Glomerular visceral epithelial cell (primary cell): Measurements from ENCODE around the gene ADRA2B.

ENCODE experiments used
- DNase-seq: peaks from one replicate; pipeline ENCODE4 v3.0.0-alpha.2; 2016; ENCODE audit errors: extremely low spot score

The ADRA2B gene

GRCh38 chr2:96137321-96138178 lies 21.2 kb upstream of the ADRA2B start:
- no peak for DNase-seq

GRCh38 chr2:96136129-96136720 lies 19.9 kb upstream of the ADRA2B start:
- no peak for DNase-seq

- DNase-seq, result no peak
These were observed 19.2 kb upstream of the ADRA2B start for GRCh38 chr2:96135621-96136020.

DNA sequence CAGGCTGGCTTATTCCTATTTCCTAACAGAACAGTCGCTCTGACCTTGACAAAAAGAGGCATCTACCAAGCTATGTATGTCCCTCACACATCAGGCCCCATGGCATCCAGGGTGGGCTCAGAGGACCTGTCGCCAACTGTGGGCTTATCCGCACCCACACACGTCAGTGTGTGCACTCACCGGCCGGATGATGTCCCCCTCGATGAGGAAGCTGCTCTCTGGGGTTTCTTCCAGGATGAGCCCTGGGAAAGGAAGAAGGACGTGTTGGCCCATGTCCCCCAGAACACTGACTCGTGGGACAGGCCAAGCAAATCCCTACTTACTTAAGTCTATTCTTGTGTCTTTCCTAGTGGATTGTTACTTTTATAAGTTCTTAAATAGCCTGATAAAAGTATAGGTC lies 18.8 kb upstream of the ADRA2B start:
- DNase-seq, result no peak

DNA sequence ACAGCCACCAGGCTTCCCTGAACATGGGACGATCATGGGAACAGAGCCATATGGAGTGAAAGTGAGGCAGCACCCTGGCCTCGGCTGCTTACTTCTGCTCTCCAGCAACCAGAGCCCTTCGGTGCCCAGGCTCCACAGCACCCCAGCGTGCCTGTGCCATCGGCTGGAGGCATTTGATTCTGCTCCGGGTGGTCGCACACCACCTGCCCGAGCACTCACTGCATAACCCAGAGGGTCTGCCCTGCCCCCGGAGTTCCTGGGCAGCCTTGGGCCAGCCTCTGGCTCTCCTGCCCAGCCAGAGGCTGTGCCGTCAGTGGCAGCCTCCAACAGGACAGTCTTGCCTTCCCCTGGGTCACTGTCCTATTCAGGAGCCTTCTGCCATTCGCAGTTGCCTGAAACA lies 18.1 kb upstream of the ADRA2B start:
- DNase-seq, result no peak

DNA sequence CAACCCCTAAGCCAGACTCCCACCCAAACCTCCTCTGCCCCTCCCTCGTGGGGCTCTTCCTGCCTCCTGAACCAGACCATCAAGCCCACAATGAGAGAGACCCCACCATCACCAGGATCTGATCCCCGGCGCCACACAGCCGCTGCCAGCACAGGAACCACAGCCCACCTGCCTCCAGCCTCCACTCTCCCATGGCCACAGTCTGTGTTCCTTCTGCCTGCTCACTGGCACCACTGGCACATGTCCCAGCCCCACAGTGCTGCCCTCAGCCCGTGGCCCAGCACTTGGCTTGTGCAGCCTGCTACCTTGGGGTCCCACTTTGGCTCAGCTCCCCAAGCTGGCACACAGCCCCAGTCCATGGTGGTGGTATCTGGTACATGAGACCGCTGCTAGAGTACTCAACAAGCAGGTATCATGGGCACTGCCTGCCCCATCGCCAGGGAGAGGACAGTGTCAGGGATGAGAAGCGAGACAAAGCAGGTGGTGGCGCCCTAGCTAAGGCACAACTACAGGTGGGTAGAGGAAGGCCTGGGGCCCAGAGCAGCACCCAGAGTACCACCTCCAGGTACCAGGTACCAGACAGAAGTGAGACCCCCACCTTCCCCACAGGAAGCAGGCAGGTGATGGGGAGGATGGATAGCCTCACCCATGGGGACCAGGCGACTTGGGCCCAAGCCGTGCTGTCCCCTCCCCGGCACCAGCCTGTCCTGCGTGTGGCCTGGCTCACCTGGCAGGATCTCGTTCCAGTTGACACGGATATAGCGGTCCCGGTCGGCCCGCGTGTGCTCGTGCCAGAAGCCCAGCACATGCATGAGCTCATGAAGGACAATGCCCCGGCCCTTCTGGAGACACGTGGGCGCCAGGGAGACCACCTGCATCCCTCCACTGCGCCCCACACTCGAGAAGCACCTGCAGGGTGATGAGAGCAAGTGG lies 15.7 kb upstream of the ADRA2B start:
- DNase-seq, result no peak

GRCh38 chr2:96131152-96131812 lies 14.9 kb upstream of the ADRA2B start:
- no peak for DNase-seq

DNA sequence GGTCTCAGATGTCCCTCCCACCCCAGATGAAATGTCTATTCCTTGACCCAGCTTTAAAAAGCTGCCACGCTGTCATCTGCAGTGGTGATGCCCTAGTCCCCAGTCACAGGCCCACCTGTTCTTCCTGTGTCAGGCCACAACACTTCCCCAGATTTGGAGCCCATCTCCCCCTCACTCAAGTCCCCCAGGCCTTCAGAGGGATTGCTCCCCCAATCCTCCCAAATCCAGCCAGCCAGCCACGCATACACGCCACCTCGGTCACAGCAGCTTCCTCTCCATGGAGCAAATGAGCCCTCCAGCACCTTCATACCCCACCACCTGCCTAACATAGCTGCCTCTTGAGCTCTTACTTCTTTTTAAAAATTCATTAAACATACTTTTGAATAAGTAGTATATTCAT lies 14.1 kb upstream of the ADRA2B start:
- no peak for DNase-seq

DNA sequence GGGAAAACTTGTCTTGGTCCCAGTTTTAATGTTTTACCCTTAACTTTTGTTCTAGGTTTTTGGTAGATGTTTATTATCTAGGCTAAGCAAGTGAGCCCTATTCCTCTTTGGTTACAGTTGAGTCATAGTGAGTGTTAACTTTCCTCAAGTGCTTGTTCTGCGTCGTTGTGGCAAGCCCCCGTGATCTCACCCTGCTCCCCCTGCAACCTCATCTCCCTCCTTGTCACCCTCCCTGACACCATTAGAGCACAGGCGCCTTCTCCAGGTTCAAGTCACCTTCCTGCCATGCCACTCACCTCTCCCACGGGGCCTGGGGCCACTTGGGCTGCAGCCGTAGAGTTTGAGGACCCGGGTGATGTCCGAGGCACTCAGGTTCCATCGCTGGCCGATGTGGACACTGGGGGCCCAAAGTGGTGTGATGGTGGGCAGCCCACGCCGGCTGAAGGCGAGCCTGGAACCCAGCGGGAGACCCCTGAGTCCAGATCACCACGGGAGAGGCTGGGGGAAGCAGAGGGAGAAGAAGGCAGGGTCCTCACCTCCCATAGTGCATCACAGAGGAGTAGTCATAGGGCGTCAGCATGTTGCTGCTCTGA lies 13.3 kb upstream of the ADRA2B start:
- DNase-seq, result no peak

DNA sequence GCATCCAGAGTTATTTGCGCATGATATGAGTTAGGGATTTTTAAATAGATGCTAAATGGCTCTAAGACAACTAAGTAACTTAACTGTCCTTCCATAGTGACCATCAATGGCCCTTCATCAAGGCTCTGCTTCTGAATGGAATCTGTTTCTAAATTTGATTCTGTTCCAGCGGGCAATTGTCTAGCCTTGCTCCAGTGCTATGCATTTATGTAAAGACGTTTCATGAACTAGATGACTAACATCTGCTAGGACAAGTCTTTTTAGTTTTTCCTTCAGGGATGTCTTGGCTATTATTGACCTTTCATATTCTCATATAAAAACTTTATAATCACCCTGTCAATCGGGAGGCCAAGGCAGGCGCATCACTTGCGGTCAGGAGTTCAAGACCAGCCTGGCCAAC lies 12.1 kb upstream of the ADRA2B start:
- no peak for DNase-seq

GRCh38 chr2:96124406-96125265 lies 8.3 kb upstream of the ADRA2B start:
- no peak for DNase-seq

- DNase-seq, result no peak
These were observed 7.6 kb upstream of the ADRA2B start for GRCh38 chr2:96123936-96124335.

DNA sequence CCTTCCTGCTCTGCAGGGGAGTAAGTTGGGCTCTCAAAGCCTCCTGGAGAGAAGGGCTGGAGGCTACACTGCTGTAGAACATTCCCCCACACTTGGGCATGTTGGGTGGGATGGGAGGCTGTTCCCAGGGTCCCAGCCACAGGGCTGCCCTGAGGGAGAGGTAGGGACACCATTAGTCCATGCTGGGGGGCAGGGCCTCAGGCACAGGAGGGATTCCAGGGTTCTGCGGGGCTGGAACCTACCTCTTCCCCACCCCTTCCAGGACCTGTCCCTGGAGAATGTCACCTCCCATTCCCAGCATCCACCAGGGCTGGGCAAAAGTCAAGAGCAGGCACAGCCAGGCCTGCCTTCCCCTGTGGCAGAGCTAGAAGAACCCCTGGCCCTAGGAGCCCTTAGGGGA lies 6.9 kb upstream of the ADRA2B start:
- no peak for DNase-seq

GRCh38 chr2:96122391-96122790 lies 6.0 kb upstream of the ADRA2B start:
- DNase-seq, result no peak

DNA sequence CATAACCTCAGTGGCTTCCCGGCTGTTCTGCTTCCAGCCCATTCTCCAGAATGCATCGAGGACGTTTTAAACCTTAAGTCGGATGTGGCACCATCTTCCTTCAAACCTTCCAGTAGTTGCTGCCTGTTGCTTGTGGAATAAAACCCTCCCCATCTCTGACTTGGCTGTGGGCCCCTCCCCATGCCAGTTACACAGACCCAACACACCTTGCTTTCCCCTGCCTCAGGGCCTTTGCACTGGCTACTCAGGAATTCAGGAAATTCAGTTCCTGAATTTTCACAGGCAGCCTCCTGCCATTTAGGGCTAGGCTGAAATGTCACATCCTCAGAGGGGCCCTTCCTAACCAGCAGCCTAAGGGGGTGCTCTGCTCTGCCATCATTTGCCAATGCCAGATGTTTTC lies 5.0 kb upstream of the ADRA2B start:
- DNase-seq, result no peak

- no peak for DNase-seq
These were observed 4.6 kb upstream of the ADRA2B start for GRCh38 chr2:96120991-96121390.

- DNase-seq, result no peak
These were observed 3.8 kb upstream of the ADRA2B start for GRCh38 chr2:96120091-96120720.

DNA sequence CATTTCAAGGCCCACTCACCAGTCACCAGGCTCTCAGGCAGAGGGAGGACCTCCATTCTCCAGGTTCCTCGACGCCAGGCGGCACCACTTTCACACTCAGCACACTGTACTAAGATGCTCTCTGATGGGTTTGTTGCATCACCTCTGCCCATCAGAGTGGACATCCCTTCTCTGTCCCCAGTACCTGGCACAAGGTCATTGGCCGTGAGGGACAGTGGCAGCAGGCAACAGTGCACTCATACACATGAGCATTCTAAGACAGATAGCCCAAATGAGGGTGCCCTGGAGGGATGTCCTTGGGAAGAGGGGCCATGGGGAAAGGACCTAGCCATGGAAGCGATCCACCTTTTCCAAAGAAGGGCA lies 3.0 kb upstream of the ADRA2B start:
- DNase-seq, result no peak

GRCh38 chr2:96118698-96119388 lies 2.5 kb upstream of the ADRA2B start:
- DNase-seq, result no peak
